MCF 10A (cell line): Measurements from ENCODE around the gene ZNF768. TPM values are rescaled to one million over a fixed set of nuclear protein-coding genes. Genes with fewer than 3 reads are reported as not detected.
A peak's percentile ranks its signal among the peaks of the same experiment; 100 is the strongest.

Source experiments
- BruUV-seq: library from RNA; stranded (reverse); fragments of 400-500 nt; replicated peaks from 2 replicates; lab custom pipeline; 2021; lab: Mats Ljungman, UMichigan
- CTCF ChIA-PET: fragments of 300-600 bp; sonication (Branson Sonifier 250); formaldehyde crosslinking; extraction: SDS; loops from one replicate; lab custom pipeline; 2021; ENCODE audit warnings: antibody characterized with exemption, inconsistent platforms; lab: Yijun Ruan, JAX
- POLR2A ChIA-PET: fragments of 300-600, 350-650 bp; sonication (Branson Sonifier 250); formaldehyde crosslinking; extraction: SDS; loops from one replicate; lab custom pipeline; 2020; ENCODE audit warnings: antibody characterized with exemption, inconsistent platforms; lab: Yijun Ruan, JAX
- DNase-seq: peaks from one replicate; pipeline ENCODE4 v3.0.0-alpha.2; 2018; ENCODE audit not compliant: unreplicated experiment
- H3K27ac Mint-ChIP-seq: one replicate; pipeline ENCODE4 v1.8.0; 2022; ENCODE audit warnings: mild to moderate bottlenecking, low read depth, mixed read lengths; ENCODE audit not compliant: unreplicated experiment
- H3K27me3 Mint-ChIP-seq: one replicate; pipeline ENCODE4 v1.8.0; 2022; ENCODE audit warnings: mixed read lengths; ENCODE audit not compliant: insufficient read depth, unreplicated experiment
- H3K36me3 Mint-ChIP-seq: one replicate; pipeline ENCODE4 v1.8.0; 2022; ENCODE audit warnings: mild to moderate bottlenecking, moderate library complexity, mixed read lengths; ENCODE audit not compliant: insufficient read depth, unreplicated experiment
- H3K4me1 Mint-ChIP-seq: one replicate; pipeline ENCODE4 v1.8.0; 2022; ENCODE audit warnings: mixed read lengths; ENCODE audit not compliant: insufficient read depth, unreplicated experiment
- H3K4me3 Mint-ChIP-seq: one replicate; pipeline ENCODE4 v1.8.0; 2022; ENCODE audit warnings: mild to moderate bottlenecking, moderate library complexity, mixed read lengths; ENCODE audit not compliant: unreplicated experiment
- H3K9me3 Mint-ChIP-seq: one replicate; pipeline ENCODE4 v1.8.0; 2022; ENCODE audit warnings: mixed read lengths; ENCODE audit not compliant: unreplicated experiment
- CTCF ChIP-seq: fragments of 200-600 bp; IDR thresholded peaks from one replicate; pipeline ENCODE4 v1.8.0; 2022; ENCODE audit warnings: antibody characterized with exemption, mild to moderate bottlenecking; ENCODE audit not compliant: unreplicated experiment
- intact Hi-C: fragments of 100-400 bp; cut with micrococcal nuclease; formaldehyde crosslinking; loops from 2 replicates; pipeline ENCODE4 v1.14.1; 2022
- total RNA-seq: library from RNA; stranded (reverse); gene quantifications from 2 replicates; pipeline ENCODE4 v1.2.3, GENCODE V29; 2022

The ZNF768 gene
- total RNA-seq, 1 experiment from 2014 or later = 39.3 TPM

GRCh38 chr16:30526823-30527634, 663 bp upstream of the ZNF768 start:
- peak; percentile 18 for TF ChIP-seq CTCF
- peaks cover 23% of the 10 kb centered on the region for H3K36me3 Mint-ChIP-seq
- peaks cover 21% of the 10 kb centered on the region for H3K4me1 Mint-ChIP-seq
- H3K4me3 Mint-ChIP-seq = peak overlapping the region; percentile 81
- H3K27me3 Mint-ChIP-seq = no peaks in the 10 kb centered on the region
- intact Hi-C loops = loop anchor here (1.0 to 5.0 kb wide), 6 partner anchors 36 to 95 kb away; partner anchors contain the start of genes DCTPP1, ZNF688 and ZNF785
- peak overlapping the region; percentile 88 for H3K27ac Mint-ChIP-seq
- H3K9me3 Mint-ChIP-seq = no peaks in the 10 kb centered on the region
- ChIA-PET POLR2A (interaction anchor here (0.5 to 4.1 kb wide), 25 partner anchors 9 to 461 kb away, joined by 3 to 38 read pairs (median 4); partner anchors contain the start of genes ALDOA, DCTPP1, FBRS and PPP4C), CTCF (interaction anchor here (0.6 to 0.7 kb wide), 2 partner anchors 11 to 77 kb away, joined by 3 read pairs; no protein-coding TSS in a partner anchor)
- DNase-seq = peak; percentile 99
- no TSS peak for BruUV-seq

GRCh38 chr16:30525844-30526136, 576 bp downstream of the ZNF768 start:
- TSS peak; percentile 47 for BruUV-seq
- Mint-ChIP-seq H3K27ac (peak overlapping the region; percentile 88), H3K36me3 (peaks cover 13% of the 10 kb centered on the region), H3K4me1 (peaks cover 23% of the 10 kb centered on the region), H3K9me3 (no peaks in the 10 kb centered on the region), H3K4me3 (peak overlapping the region; percentile 81), H3K27me3 (no peaks in the 10 kb centered on the region)
- ChIA-PET POLR2A (interaction anchor here (0.6 to 1.9 kb wide), 7 partner anchors 8 to 96 kb away, joined by 3 to 6 read pairs (median 3); partner anchors contain the start of gene DCTPP1), CTCF (interaction anchor here (1.3 kb wide), 1 partner anchor 83 kb away, joined by 3 read pairs; no protein-coding TSS in a partner anchor)
- intact Hi-C loops = loop anchor here (1.0 to 5.0 kb wide), 6 partner anchors 35 to 93 kb away; partner anchors contain the start of genes DCTPP1, ZNF688 and ZNF785
- DNase-seq = no peak
- no peak for TF ChIP-seq CTCF

GRCh38 chr16:30524575-30525568, 1.5 kb downstream of the ZNF768 start:
- H3K4me1 Mint-ChIP-seq = peaks cover 23% of the 10 kb centered on the region
- DNase-seq = no peak
- peaks cover 13% of the 10 kb centered on the region for H3K36me3 Mint-ChIP-seq
- H3K27ac Mint-ChIP-seq = no peak overlapping the region
- ChIA-PET POLR2A (interaction anchor here (0.6 to 1.9 kb wide), 8 partner anchors 11 to 371 kb away, joined by 3 to 6 read pairs (median 4); partner anchors contain the start of genes CTF1 and DCTPP1), CTCF (interaction anchor here (0.6 to 1.5 kb wide), 4 partner anchors 11 to 95 kb away, joined by 3 to 8 read pairs (median 4); partner anchors contain the start of genes DCTPP1 and ZNF747)
- no peaks in the 10 kb centered on the region for H3K27me3 Mint-ChIP-seq
- intact Hi-C loops = loop anchor here (5.0 kb wide), 2 partner anchors 47 to 93 kb away; partner anchors contain the start of genes DCTPP1 and ZNF688
- H3K4me3 Mint-ChIP-seq = no peak overlapping the region
- no TSS peak for BruUV-seq
- no peaks in the 10 kb centered on the region for H3K9me3 Mint-ChIP-seq
- no peak for TF ChIP-seq CTCF
